Activated naive CD4-positive, alpha-beta T cell treated with anti-CD3 and anti-CD28 coated beads for 36 hours (primary cell): ENCODE results near the gene FSTL4. TPM values are rescaled to one million over a fixed set of nuclear protein-coding genes. Genes with fewer than 3 reads are reported as not detected.
"Not testable (repeated sequence)": the region's sequence is repeated elsewhere in the genome, so short reads cannot be mapped to it uniquely, and the experiment has no call there.

Experiments
- CTCF ChIA-PET: fragments of 350-600 bp; sonication (Branson Sonifier 250); formaldehyde crosslinking; loops from one replicate; lab custom pipeline; 2021; ENCODE audit warnings: antibody characterized with exemption; lab: Charles Lee
- DNase-seq: peaks from one replicate; pipeline ENCODE4 v3.0.0-alpha.2; 2020
- H3K27ac Mint-ChIP-seq: one replicate; pipeline ENCODE4 v1.8.0; 2021; ENCODE audit warnings: mild to moderate bottlenecking, mixed read lengths
- H3K27me3 Mint-ChIP-seq: one replicate; pipeline ENCODE4 v1.8.0; 2021; ENCODE audit warnings: low read depth, mixed read lengths
- H3K36me3 Mint-ChIP-seq: one replicate; pipeline ENCODE4 v1.8.0; 2021; ENCODE audit warnings: low read depth, mixed read lengths
- H3K4me1 Mint-ChIP-seq: one replicate; pipeline ENCODE4 v1.8.0; 2021; ENCODE audit warnings: low read depth, mixed read lengths
- H3K4me3 Mint-ChIP-seq: one replicate; pipeline ENCODE4 v1.8.0; 2021; ENCODE audit warnings: mild to moderate bottlenecking, moderate library complexity, mixed read lengths
- H3K9me3 Mint-ChIP-seq: one replicate; pipeline ENCODE4 v1.8.0; 2021; ENCODE audit warnings: mixed read lengths
- intact Hi-C: fragments of 100-400 bp; cut with micrococcal nuclease; formaldehyde crosslinking; loops from one replicate; pipeline ENCODE4 v1.15.1; 2023
- total RNA-seq, 2 experiments: library from RNA; stranded (reverse); gene quantifications; one replicate each; pipeline ENCODE4 v1.2.3, GENCODE V29; 2021

FSTL4 gene
- total RNA-seq, 2 experiments from 2014 or later: 0.29 to 0.30 TPM

GRCh38 chr5:133222521-133222920 is 389.8 kb downstream of the FSTL4 start:
- Mint-ChIP-seq H3K27ac (no peak overlapping the region), H3K9me3 (no peaks in the 10 kb centered on the region), H3K4me3 (no peak overlapping the region), H3K27me3 (no peaks in the 10 kb centered on the region), H3K36me3 (no peaks in the 10 kb centered on the region), H3K4me1 (no peaks in the 10 kb centered on the region)
- no peak for DNase-seq
- CTCF ChIA-PET: interaction anchor here (1.0 kb wide), 1 partner anchor 111 kb away, joined by 3 read pairs; no protein-coding TSS in a partner anchor
- intact Hi-C loops: no loop called here

- Mint-ChIP-seq H3K4me3 (no peak overlapping the region), H3K27ac (no peak overlapping the region), H3K27me3 (no peaks in the 10 kb centered on the region), H3K4me1 (no peaks in the 10 kb centered on the region), H3K36me3 (no peaks in the 10 kb centered on the region), H3K9me3 (no peaks in the 10 kb centered on the region)
- CTCF ChIA-PET: interaction anchor here (0.6 kb wide), 1 partner anchor 110 kb away, joined by 3 read pairs; no protein-coding TSS in a partner anchor
- intact Hi-C loops: no loop called here
- DNase-seq: no peak
Measured at GRCh38 chr5:133222040-133222439, 390.3 kb downstream of the FSTL4 start.

- DNase-seq: no peak
- Mint-ChIP-seq H3K4me3 (no peak overlapping the region), H3K4me1 (no peaks in the 10 kb centered on the region), H3K27ac (no peak overlapping the region), H3K36me3 (no peaks in the 10 kb centered on the region), H3K9me3 (no peaks in the 10 kb centered on the region), H3K27me3 (no peaks in the 10 kb centered on the region)
- CTCF ChIA-PET: interaction anchor here (0.6 kb wide), 1 partner anchor 110 kb away, joined by 5 read pairs; no protein-coding TSS in a partner anchor
- intact Hi-C loops: no loop called here
Measured at GRCh38 chr5:133220851-133221674, 391.3 kb downstream of the FSTL4 start.

- no peaks in the 10 kb centered on the region for H3K36me3 Mint-ChIP-seq
- CTCF ChIA-PET: interaction anchor here (0.7 to 1.0 kb wide), 2 partner anchors 108 to 117 kb away, joined by 3 read pairs; no protein-coding TSS in a partner anchor
- no peak for DNase-seq
- H3K27me3 Mint-ChIP-seq: no peaks in the 10 kb centered on the region
- no peak overlapping the region for H3K27ac Mint-ChIP-seq
- intact Hi-C loops: loop anchor here (5.0 kb wide), 1 partner anchor 107 kb away; no protein-coding TSS in a partner anchor
- no peak overlapping the region for H3K4me3 Mint-ChIP-seq
- H3K4me1 Mint-ChIP-seq: no peaks in the 10 kb centered on the region
- H3K9me3 Mint-ChIP-seq: no peaks in the 10 kb centered on the region
Measured at GRCh38 chr5:133219296-133219695, 393.0 kb downstream of the FSTL4 start.

- CTCF ChIA-PET, H3K9me3 Mint-ChIP-seq, H3K36me3 Mint-ChIP-seq, H3K4me1 Mint-ChIP-seq, H3K4me3 Mint-ChIP-seq, H3K27ac Mint-ChIP-seq, DNase-seq, H3K27me3 Mint-ChIP-seq: not testable (repeated sequence)
- intact Hi-C loops: loop anchor here (5.0 kb wide), 1 partner anchor 104 kb away; no protein-coding TSS in a partner anchor
Measured at GRCh38 chr5:133216138-133216537, 396.2 kb downstream of the FSTL4 start.

DNA sequence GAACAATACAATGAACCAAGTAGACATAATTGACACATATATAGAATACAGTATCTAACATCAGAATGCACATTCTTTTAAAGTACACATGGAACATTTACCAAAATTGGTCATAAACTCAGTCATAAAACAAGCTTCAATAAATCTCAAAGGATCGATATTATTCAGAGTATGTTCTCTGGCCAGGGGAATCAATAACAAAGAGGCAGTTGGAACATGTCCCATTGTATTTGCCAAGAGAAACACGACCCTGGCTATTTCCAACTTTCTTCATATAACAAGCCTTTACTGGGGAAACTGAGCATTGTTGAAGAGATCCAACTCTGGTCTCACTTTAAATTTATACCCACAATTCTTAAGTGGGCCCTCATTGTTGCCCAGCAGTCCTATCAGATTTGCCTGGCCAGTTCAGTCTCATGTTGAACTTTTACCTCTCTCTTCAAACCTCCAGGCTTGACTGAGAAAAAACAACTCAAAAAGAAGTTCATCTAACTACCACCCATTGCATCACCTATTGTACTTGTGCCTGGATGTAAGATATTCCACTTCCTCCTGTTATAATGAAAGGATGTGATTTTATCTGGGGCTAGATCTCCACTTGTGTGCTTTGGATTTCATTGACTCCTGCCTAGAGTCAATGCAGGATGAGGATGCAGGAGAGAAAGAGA is 398.1 kb downstream of the FSTL4 start:
- intact Hi-C loops: no loop called here
- H3K36me3 Mint-ChIP-seq: no peaks in the 10 kb centered on the region
- H3K4me1 Mint-ChIP-seq: no peaks in the 10 kb centered on the region
- no peak overlapping the region for H3K27ac Mint-ChIP-seq
- H3K9me3 Mint-ChIP-seq: no peaks in the 10 kb centered on the region
- no peaks in the 10 kb centered on the region for H3K27me3 Mint-ChIP-seq
- no peak overlapping the region for H3K4me3 Mint-ChIP-seq
- no peak for DNase-seq
- CTCF ChIA-PET: no interaction called here

DNA sequence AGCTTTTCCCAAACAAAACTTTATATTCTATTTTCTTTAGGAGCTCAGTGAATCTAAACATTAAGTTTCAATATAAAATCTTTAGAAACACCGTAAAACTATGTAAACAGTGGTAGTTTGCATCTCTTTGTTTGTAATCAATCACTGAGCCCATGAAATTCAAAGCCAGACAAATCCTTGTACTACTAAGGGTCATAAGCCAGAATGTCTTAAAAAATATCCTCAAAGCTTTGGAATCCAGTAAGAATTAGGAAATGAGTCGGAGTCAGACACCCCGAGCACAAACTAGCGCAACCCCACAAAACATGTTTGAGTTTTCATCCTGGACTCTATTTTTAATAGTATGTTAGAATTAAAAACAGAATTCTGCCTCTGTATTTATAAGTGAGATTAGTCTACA is 406.7 kb downstream of the FSTL4 start:
- no peaks in the 10 kb centered on the region for H3K27me3 Mint-ChIP-seq
- no peak overlapping the region for H3K4me3 Mint-ChIP-seq
- H3K36me3 Mint-ChIP-seq: no peaks in the 10 kb centered on the region
- intact Hi-C loops: no loop called here
- H3K27ac Mint-ChIP-seq: no peak overlapping the region
- no peaks in the 10 kb centered on the region for H3K9me3 Mint-ChIP-seq
- no peaks in the 10 kb centered on the region for H3K4me1 Mint-ChIP-seq
- DNase-seq: no peak
- CTCF ChIA-PET: no interaction called here

GRCh38 chr5:133205204-133205603 is 407.1 kb downstream of the FSTL4 start:
- no peak overlapping the region for H3K27ac Mint-ChIP-seq
- intact Hi-C loops: no loop called here
- H3K27me3 Mint-ChIP-seq: no peaks in the 10 kb centered on the region
- no peaks in the 10 kb centered on the region for H3K9me3 Mint-ChIP-seq
- H3K4me1 Mint-ChIP-seq: no peaks in the 10 kb centered on the region
- H3K4me3 Mint-ChIP-seq: no peak overlapping the region
- CTCF ChIA-PET: no interaction called here
- DNase-seq: no peak
- H3K36me3 Mint-ChIP-seq: no peaks in the 10 kb centered on the region

DNA sequence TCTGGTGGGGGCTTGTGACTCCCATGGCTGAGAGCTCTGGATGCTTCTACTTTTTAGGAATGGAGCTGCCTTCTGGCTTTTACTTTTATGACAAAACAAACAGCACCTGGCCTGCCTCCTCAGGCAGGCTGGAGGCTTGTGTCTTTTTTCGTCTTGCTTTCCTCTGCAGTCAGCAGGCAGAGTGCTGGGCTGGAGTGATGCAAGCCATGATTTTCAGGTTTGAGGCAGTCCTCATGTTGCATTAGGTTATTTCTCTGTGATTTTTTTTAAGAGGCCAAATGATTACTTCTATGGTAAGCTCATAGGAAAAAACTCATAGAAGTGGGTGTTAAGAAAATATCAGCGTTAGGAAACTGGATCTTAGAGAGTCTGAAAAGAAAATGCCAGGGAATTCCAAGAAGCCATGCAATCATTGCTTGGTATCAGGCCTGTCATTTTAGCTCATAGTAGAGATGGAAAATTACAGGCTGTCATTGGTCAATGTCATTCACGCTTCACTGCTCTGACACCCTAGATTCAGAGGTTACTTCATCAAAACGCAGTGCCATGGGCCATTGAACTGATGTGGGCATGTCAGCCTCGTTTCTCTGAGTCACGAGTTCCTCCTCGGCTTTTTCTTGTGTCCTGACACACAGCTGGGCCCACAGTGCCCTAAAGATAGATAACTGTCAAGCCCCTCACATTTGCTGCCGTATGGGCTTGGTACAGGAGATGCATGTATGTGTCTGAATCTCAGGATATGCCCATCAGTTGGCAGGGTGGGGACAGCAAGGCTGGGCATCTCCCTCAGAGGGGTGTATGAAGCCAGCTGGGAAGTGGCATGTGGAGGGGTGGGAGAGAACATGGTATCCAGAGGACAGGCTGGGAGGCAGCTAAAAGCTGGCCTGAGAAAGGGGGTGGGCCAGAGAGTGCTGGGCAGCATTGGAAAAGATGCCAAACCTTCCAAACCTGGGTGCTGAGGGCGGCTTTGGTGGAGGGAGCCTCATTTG is 408.7 kb downstream of the FSTL4 start:
- Mint-ChIP-seq H3K27me3 (no peaks in the 10 kb centered on the region), H3K4me3 (no peak overlapping the region), H3K4me1 (no peaks in the 10 kb centered on the region), H3K36me3 (no peaks in the 10 kb centered on the region), H3K27ac (no peak overlapping the region), H3K9me3 (no peaks in the 10 kb centered on the region)
- CTCF ChIA-PET: no interaction called here
- no peak for DNase-seq
- intact Hi-C loops: no loop called here

DNA sequence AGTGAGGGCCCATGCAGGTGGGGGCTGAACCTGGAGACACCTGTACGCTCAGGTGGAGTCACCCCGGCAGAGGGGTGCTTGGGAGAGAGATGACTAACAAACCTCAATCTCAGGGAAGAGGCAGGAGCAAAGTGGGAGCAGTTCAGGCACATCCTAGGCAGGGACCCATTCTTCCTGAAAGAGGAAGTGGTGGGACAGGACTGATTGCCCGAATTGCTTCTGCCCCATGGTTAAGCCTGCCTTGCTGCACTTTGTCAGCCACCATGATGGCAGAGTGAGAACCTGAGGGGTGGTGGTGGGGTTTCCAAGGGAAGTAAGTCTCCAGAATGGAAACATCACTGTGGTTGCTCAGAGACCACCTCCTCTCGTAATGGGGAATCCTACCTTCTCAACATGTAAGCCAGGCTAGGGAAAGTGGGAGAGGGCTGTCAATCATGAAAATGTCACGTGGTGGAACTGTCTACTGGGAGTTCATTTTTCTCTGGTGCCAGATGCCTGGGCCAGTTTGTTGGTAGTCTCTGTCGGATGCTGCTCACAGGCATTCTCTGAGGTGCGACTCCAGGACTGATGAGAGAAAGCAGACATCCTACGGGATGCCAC is 410.2 kb downstream of the FSTL4 start:
- CTCF ChIA-PET: interaction anchor here (0.6 kb wide), 1 partner anchor 12 kb away, joined by 3 read pairs; no protein-coding TSS in a partner anchor
- H3K36me3 Mint-ChIP-seq: no peaks in the 10 kb centered on the region
- H3K27ac Mint-ChIP-seq: no peak overlapping the region
- no peaks in the 10 kb centered on the region for H3K27me3 Mint-ChIP-seq
- no peak overlapping the region for H3K4me3 Mint-ChIP-seq
- no peak for DNase-seq
- intact Hi-C loops: no loop called here
- H3K9me3 Mint-ChIP-seq: no peaks in the 10 kb centered on the region
- no peaks in the 10 kb centered on the region for H3K4me1 Mint-ChIP-seq

GRCh38 chr5:133201310-133201709 is 411.0 kb downstream of the FSTL4 start:
- Mint-ChIP-seq H3K4me1 (no peaks in the 10 kb centered on the region), H3K36me3 (no peaks in the 10 kb centered on the region), H3K27ac (no peak overlapping the region), H3K9me3 (no peaks in the 10 kb centered on the region), H3K27me3 (no peaks in the 10 kb centered on the region), H3K4me3 (no peak overlapping the region)
- CTCF ChIA-PET: interaction anchor here (0.5 kb wide), 1 partner anchor 36 kb away, joined by 7 read pairs; no protein-coding TSS in a partner anchor
- no peak for DNase-seq
- intact Hi-C loops: no loop called here
